ENCODE data around the gene VASH1.

The VASH1 gene

GRCh38 chr14:76832503-76832988 lies 71.3 kb downstream of the VASH1 start:
- no peaks in the 10 kb centered on the region for H3K79me2 ChIP-seq (ENCODE audit: insufficient read depth, low read length)
- H3F3A ChIP-seq (ENCODE audit: insufficient read depth): no peaks in the 10 kb centered on the region
- no peak overlapping the region for H3K9ac ChIP-seq (ENCODE audit: low read length)
- no peaks in the 10 kb centered on the region for H3K36me3 ChIP-seq (ENCODE audit: low read length)
- TF ChIP-seq EZH2phosphoT487 (conservative IDR thresholded peaks at IDR 0.05; ENCODE audit: low read length) (no peak), CTCF (IDR thresholded peaks at IDR 0.05; ENCODE audit: insufficient read depth, low read length, poor library complexity, severe bottlenecking) (no peak)
- H3K27ac ChIP-seq (ENCODE audit: low read depth, low read length): no peak overlapping the region
- H3K4me2 ChIP-seq (ENCODE audit: low read depth, low read length, poor library complexity, severe bottlenecking): no peak overlapping the region
- no peak overlapping the region for H3K4me3 ChIP-seq (ENCODE audit: insufficient read depth, low read length, poor library complexity, severe bottlenecking)
- H3K9me2 ChIP-seq (replicated peaks; ENCODE audit: insufficient read depth, low read length): no peaks in the 10 kb centered on the region
- no peaks in the 10 kb centered on the region for H4K20me1 ChIP-seq (ENCODE audit: low read depth, low read length)
- no peak overlapping the region for H2AFZ ChIP-seq (ENCODE audit: low read depth, low read length, severe bottlenecking)
- no peaks in the 10 kb centered on the region for H3K27me3 ChIP-seq (ENCODE audit: low read length)
- no peaks in the 10 kb centered on the region for H3K9me3 ChIP-seq (ENCODE audit: insufficient read depth, low read length)

Measured in SU-DHL-6 (cell line).